ENCODE measurements around the gene RNASE13.

RNASE13 gene

GRCh38 chr14:21034707-21035106 is at the start of gene RNASE13:
Gene RNASE13 (minus strand): TSS chr14:21034807. CDS start chr14:21034288, 519 bp downstream.
- no peak for DNase-seq (ENCODE audit: low read depth)

- no peak for DNase-seq (ENCODE audit: low read depth)
Measured at GRCh38 chr14:21084396-21084795, 49.8 kb upstream of the RNASE13 start.

- no peak for DNase-seq (ENCODE audit: low read depth)
Measured at GRCh38 chr14:21083565-21084325, 49.1 kb upstream of the RNASE13 start.

GRCh38 chr14:21081521-21082142 is 47.0 kb upstream of the RNASE13 start:
- DNase-seq (ENCODE audit: low read depth) = no peak

- no peak for DNase-seq (ENCODE audit: low read depth)
Measured at GRCh38 chr14:21078726-21079125, 44.1 kb upstream of the RNASE13 start.

- DNase-seq (ENCODE audit: low read depth) = no peak
Measured at GRCh38 chr14:21078287-21078686, 43.7 kb upstream of the RNASE13 start.

- DNase-seq (ENCODE audit: low read depth) = no peak
Measured at GRCh38 chr14:21077672-21078071, 43.1 kb upstream of the RNASE13 start.

- no peak for DNase-seq (ENCODE audit: low read depth)
Measured at GRCh38 chr14:21075719-21076437, 41.3 kb upstream of the RNASE13 start.

GRCh38 chr14:21074398-21075272 is 40.0 kb upstream of the RNASE13 start:
- no peak for DNase-seq (ENCODE audit: low read depth)

GRCh38 chr14:21073921-21074320 is 39.3 kb upstream of the RNASE13 start:
- no peak for DNase-seq (ENCODE audit: low read depth)

GRCh38 chr14:21072781-21073339 is 38.3 kb upstream of the RNASE13 start:
- no peak for DNase-seq (ENCODE audit: low read depth)

GRCh38 chr14:21072031-21072473 is 37.4 kb upstream of the RNASE13 start:
- DNase-seq (ENCODE audit: low read depth) = no peak

GRCh38 chr14:21071225-21072030 is 36.8 kb upstream of the RNASE13 start:
- no peak for DNase-seq (ENCODE audit: low read depth)

GRCh38 chr14:21070610-21071224 is 36.1 kb upstream of the RNASE13 start:
- DNase-seq (ENCODE audit: low read depth) = no peak

- no peak for DNase-seq (ENCODE audit: low read depth)
Measured at GRCh38 chr14:21070083-21070609, 35.5 kb upstream of the RNASE13 start, which contains the start of gene ARHGEF40. Gene ARHGEF40 (plus strand): TSS chr14:21070304. CDS start chr14:21070397, 93 bp downstream.

- DNase-seq (ENCODE audit: low read depth) = no peak
Measured at GRCh38 chr14:21069388-21070082, 34.9 kb upstream of the RNASE13 start.

GRCh38 chr14:21068521-21069387 is 34.1 kb upstream of the RNASE13 start:
- DNase-seq (ENCODE audit: low read depth) = no peak

- no peak for DNase-seq (ENCODE audit: low read depth)
Measured at GRCh38 chr14:21066882-21067502, 32.4 kb upstream of the RNASE13 start.
